Measurements from ENCODE around the gene CSMD2.

GRCh38 chr1:33805988-33806387 is 359.0 kb downstream of the CSMD2 start:
- TF ChIP-seq EZH2 (IDR thresholded peaks at IDR 0.05; ENCODE audit: low read depth) (no peak), CTCF (conservative IDR thresholded peaks at IDR 0.05) (no peak)

Data from PC-9 (cell line).